Suprapubic skin (tissue), 4 donors: Measurements from ENCODE around the gene IL1B. TPM values are rescaled to one million over a fixed set of nuclear protein-coding genes. Genes with fewer than 3 reads are reported as not detected.
"Not testable (repeated sequence)": the region's sequence is repeated elsewhere in the genome, so short reads cannot be mapped to it uniquely, and the experiment has no call there.

ENCODE experiments used
- DNase-seq, 2 donors: peaks; one replicate each; pipeline ENCODE4 v3.0.0-alpha.2; 2019; ENCODE audit warnings: low spot score in 2 of 2
- H3K27ac ChIP-seq: fragments of 200-600 bp; sonication (generic); one replicate; pipeline ENCODE4 v1.5.1; 2019
- H3K27me3 ChIP-seq: fragments of 200-600 bp; sonication (generic); one replicate; pipeline ENCODE4 v1.5.1; 2019
- H3K36me3 ChIP-seq: fragments of 200-600 bp; sonication (generic); one replicate; pipeline ENCODE4 v1.5.1; 2019
- H3K4me1 ChIP-seq: fragments of 200-600 bp; sonication (generic); one replicate; pipeline ENCODE4 v1.5.1; 2019
- H3K4me3 ChIP-seq: fragments of 200-600 bp; sonication (generic); one replicate; pipeline ENCODE4 v1.5.1; 2019; ENCODE audit warnings: mild to moderate bottlenecking
- H3K9me3 ChIP-seq: fragments of 200-600 bp; sonication (generic); one replicate; pipeline ENCODE4 v1.5.1; 2019
- EP300 ChIP-seq: sonication (generic); formaldehyde crosslinking; IDR thresholded peaks from one replicate; pipeline ENCODE4 v1.6.1; 2017; ENCODE audit warnings: antibody characterized with exemption
- POLR2A ChIP-seq, 2 donors: fragments of 450-650 bp; IDR thresholded peaks; one replicate each; pipeline ENCODE4 v1.6.1; 2017; ENCODE audit warnings: antibody characterized with exemption in 2 of 2, mild to moderate bottlenecking in 2 of 2, moderate library complexity in 2 of 2
- POLR2AphosphoS5 ChIP-seq, 3 donors: sonication (generic); formaldehyde crosslinking; IDR thresholded peaks; one replicate each; pipeline ENCODE4 v1.6.1; 2017; ENCODE audit warnings: antibody characterized with exemption in 3 of 3
- WGBS: methylation state at CpG from one replicate; pipeline ENCODE4 v1.1.5; 2018; 5-methylcytosine and 5-hydroxymethylcytosine counted together
- total RNA-seq, 4 donors: library from RNA; depleted of rRNA; stranded (reverse); fragments of >200 nt; gene quantifications; one replicate each; pipeline ENCODE4 v1.1.0, GENCODE V29; 2016
- TF ChIP-seq, protein P1 (sequence below), 2 donors: fragments of 200-600 bp in 1 of 2; fragments of 450-650 bp in 1 of 2; sonication (generic) in 1 of 2; IDR thresholded peaks; one replicate each; pipeline ENCODE4 v1.5.1; 2016 to 2019; ENCODE audit warnings: antibody characterized with exemption in 2 of 2, mild to moderate bottlenecking in 1 of 2, moderate library complexity in 1 of 2

Gene IL1B
- total RNA-seq, 4 donors from 2014 or later = 1.2 TPM; not detected in 3

DNA sequence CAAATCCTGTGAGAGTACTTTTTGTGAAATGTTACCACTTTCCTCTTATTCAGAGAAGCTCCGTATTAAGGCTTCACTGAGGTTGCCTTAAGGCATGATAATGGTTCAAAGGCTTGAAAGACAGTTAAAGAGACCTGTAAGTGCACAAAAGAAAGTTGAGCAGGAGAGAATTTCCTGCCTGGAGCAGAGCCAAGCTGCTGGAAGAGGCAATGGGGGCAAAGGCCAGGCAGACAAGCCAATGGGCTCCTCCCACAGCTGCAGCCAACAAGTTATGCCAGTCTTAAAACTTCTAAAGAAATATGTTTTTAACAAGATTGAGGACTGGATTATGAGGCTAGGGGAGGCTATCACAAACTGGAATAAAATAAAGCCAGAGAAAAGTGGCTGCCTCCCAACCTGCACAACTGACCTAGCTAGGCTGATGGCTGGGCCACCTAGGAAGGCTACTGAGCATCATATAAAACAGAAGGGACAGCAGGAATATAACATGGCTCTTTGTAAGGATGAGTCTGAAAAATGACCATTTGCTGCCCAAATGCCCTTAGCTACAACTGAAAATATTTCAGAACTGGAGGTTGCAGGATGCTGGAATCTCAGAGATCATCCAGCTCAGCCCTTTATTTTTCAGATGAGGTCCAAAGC lies 2.1 kb downstream of the IL1B start:
- no peaks in the 10 kb centered on the region for H3K36me3 ChIP-seq
- H3K4me3 ChIP-seq = no peak overlapping the region
- no peak for DNase-seq
- peaks cover 9% of the 10 kb centered on the region for H3K4me1 ChIP-seq
- TF ChIP-seq POLR2A (IDR thresholded peaks at IDR 0.05) (no peak), EP300 (no peak), POLR2AphosphoS5 (IDR thresholded peaks at IDR 0.05) (no peak)
- TF ChIP-seq, protein P1, sequence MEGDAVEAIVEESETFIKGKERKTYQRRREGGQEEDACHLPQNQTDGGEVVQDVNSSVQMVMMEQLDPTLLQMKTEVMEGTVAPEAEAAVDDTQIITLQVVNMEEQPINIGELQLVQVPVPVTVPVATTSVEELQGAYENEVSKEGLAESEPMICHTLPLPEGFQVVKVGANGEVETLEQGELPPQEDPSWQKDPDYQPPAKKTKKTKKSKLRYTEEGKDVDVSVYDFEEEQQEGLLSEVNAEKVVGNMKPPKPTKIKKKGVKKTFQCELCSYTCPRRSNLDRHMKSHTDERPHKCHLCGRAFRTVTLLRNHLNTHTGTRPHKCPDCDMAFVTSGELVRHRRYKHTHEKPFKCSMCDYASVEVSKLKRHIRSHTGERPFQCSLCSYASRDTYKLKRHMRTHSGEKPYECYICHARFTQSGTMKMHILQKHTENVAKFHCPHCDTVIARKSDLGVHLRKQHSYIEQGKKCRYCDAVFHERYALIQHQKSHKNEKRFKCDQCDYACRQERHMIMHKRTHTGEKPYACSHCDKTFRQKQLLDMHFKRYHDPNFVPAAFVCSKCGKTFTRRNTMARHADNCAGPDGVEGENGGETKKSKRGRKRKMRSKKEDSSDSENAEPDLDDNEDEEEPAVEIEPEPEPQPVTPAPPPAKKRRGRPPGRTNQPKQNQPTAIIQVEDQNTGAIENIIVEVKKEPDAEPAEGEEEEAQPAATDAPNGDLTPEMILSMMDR (IDR thresholded peaks at IDR 0.05) = no peak
- 50% methylated on average over 1 of the region's 1 CpG for WGBS
- no peaks in the 10 kb centered on the region for H3K9me3 ChIP-seq
- H3K27me3 ChIP-seq = no peaks in the 10 kb centered on the region
- H3K27ac ChIP-seq = no peak overlapping the region

DNA sequence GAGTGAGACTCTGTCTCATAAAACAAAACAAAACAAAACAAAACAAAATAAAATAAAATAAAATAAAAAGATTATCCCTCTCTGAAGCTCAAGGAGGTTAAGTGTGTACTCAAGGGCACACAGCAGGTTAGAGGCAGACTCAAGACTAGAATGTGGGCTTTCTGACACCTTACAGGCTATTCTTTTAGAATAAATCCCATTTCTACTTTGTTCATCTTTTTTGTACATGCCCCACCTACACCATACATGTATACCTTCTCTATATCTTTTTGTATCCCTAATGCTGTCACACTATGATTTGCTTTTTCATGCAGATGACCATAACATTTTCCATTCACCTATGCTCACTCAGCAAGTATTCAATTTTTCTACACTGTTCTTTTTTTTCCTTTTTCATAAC lies 2.6 kb downstream of the IL1B start:
- TF ChIP-seq POLR2A (IDR thresholded peaks at IDR 0.05) = no peak
- TF ChIP-seq EP300 = no peak
- TF ChIP-seq POLR2AphosphoS5 (IDR thresholded peaks at IDR 0.05) = no peak
- TF ChIP-seq, protein P1 (IDR thresholded peaks at IDR 0.05) = no peak
- no peak overlapping the region for H3K27ac ChIP-seq
- H3K4me3 ChIP-seq = no peak overlapping the region

DNA sequence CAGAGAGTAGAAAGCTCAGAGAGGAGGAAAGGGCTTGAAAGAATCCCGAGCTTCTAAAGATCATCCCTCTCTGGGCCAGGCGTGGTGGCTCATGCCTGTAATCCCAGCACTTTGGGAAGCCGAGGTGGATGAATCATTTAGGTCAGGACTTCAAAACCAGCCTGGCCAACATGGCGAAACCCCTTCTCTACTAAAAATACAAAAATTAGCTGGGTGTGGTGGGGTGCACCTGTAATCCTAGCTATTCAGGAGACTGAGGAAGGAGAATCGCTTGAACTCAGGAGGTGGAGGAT lies 3.0 kb downstream of the IL1B start:
- H3K27ac ChIP-seq, H3K9me3 ChIP-seq, H3K4me3 ChIP-seq, H3K4me1 ChIP-seq, H3K36me3 ChIP-seq, DNase-seq, H3K27me3 ChIP-seq: not testable (repeated sequence)
- 95% methylated on average over 5 of the region's 5 CpGs for WGBS

More for the DNA sequence above, 2.6 kb downstream of the IL1B start:
- no peaks in the 10 kb centered on the region for H3K27me3 ChIP-seq
- H3K4me1 ChIP-seq = peaks cover 9% of the 10 kb centered on the region
- no peaks in the 10 kb centered on the region for H3K36me3 ChIP-seq
- no peaks in the 10 kb centered on the region for H3K9me3 ChIP-seq
- DNase-seq = no peak

DNA sequence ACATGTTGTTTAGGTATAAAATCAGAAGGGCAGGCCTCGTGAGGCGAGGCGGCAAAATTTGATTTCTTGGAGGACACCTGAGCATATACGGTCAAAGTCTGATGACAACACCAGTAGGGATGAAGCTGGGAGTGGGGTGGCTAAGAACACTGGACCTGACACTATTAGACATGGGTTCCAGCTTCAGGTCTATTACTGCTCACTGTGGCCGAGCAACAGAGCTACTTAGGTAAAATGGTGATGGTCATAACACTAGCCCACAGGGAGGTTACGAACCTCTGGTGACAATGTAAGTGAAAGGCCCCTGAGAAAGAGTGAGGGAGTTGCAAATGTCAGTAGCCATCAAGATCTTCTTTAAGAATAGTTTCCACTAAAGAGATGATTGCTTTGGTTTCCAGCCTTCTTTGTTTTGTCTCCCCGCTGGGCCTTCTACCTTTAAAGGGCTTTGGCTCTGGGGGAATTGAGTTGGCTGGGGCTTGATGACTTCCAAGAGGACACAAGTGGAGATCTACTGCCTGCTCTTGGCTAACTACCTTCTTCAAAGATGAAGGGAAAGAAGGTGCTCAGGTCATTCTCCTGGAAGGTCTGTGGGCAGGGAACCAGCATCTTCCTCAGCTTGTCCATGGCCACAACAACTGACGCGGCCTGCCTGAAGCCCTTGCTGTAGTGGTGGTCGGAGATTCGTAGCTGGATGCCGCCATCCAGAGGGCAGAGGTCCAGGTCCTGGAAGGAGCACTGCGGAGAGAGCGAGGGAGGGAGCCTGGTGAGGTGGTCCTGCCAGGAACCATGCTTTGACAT lies 3.5 kb downstream of the IL1B start:
- no peak for DNase-seq
- Histone ChIP-seq H3K27ac (no peak overlapping the region), H3K36me3 (no peaks in the 10 kb centered on the region), H3K27me3 (no peaks in the 10 kb centered on the region), H3K4me1 (peaks cover 9% of the 10 kb centered on the region), H3K9me3 (no peaks in the 10 kb centered on the region), H3K4me3 (no peak overlapping the region)
- no peak for TF ChIP-seq POLR2AphosphoS5 (IDR thresholded peaks at IDR 0.05)
- TF ChIP-seq EP300 = no peak
- TF ChIP-seq, protein P1 (IDR thresholded peaks at IDR 0.05) = no peak
- no peak for TF ChIP-seq POLR2A (IDR thresholded peaks at IDR 0.05)
- 89% methylated on average over 14 of the region's 14 CpGs for WGBS

DNA sequence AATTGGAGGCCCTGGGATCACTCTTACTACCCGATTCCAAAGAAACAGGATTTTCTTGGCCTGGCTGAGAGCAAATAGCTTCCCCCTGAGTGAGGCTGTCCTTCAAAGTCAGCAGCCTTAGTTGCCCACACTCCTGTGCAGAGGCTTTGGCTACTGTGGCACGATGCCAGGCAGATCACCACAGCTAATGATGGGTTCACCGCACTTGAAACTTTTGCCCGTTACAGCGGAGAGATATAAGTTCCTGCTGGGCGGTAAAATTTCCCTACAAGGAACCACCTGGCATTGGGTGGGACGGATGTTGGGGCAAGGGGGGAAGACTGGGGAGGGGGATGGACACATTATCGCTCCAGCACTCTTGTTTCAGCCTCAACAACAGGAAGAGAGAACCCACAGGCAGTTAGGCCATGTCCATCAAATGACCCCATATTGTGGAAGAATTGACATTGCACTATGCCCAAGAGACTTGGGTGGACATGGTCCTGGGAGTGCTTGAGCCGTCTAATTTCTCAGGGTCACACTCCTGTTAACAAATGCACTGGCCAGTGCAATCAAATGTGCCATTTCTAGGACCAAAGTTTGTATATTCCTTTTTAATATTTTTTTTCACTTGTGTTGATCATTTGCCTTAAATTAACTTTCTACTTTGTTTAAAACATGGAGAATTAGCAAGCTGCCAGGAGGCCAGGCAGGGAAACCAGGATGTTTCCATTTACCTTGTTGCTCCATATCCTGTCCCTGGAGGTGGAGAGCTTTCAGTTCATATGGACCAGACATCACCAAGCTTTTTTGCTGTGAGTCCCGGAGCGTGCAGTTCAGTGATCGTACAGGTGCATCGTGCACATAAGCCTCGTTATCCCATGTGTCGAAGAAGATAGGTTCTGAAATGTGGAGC lies 4.4 kb downstream of the IL1B start:
- H3K4me3 ChIP-seq = no peak overlapping the region
- no peaks in the 10 kb centered on the region for H3K9me3 ChIP-seq
- 87% methylated on average over 15 of the region's 15 CpGs for WGBS
- H3K27me3 ChIP-seq = no peaks in the 10 kb centered on the region
- H3K4me1 ChIP-seq = peaks cover 9% of the 10 kb centered on the region
- TF ChIP-seq EP300 (no peak), POLR2A (IDR thresholded peaks at IDR 0.05) (no peak), POLR2AphosphoS5 (IDR thresholded peaks at IDR 0.05) (no peak)
- TF ChIP-seq, protein P1 (IDR thresholded peaks at IDR 0.05) = no peak
- no peak overlapping the region for H3K27ac ChIP-seq
- H3K36me3 ChIP-seq = no peaks in the 10 kb centered on the region
- no peak for DNase-seq
